HG03571 (cell line): ENCODE data around the gene PPDPF.

Source experiments
- ATAC-seq: cut with Tn5 transposase; IDR thresholded peaks from one replicate; pipeline ENCODE4 v1.9.1; 2021; ENCODE audit not compliant: unreplicated experiment

PPDPF gene

DNA sequence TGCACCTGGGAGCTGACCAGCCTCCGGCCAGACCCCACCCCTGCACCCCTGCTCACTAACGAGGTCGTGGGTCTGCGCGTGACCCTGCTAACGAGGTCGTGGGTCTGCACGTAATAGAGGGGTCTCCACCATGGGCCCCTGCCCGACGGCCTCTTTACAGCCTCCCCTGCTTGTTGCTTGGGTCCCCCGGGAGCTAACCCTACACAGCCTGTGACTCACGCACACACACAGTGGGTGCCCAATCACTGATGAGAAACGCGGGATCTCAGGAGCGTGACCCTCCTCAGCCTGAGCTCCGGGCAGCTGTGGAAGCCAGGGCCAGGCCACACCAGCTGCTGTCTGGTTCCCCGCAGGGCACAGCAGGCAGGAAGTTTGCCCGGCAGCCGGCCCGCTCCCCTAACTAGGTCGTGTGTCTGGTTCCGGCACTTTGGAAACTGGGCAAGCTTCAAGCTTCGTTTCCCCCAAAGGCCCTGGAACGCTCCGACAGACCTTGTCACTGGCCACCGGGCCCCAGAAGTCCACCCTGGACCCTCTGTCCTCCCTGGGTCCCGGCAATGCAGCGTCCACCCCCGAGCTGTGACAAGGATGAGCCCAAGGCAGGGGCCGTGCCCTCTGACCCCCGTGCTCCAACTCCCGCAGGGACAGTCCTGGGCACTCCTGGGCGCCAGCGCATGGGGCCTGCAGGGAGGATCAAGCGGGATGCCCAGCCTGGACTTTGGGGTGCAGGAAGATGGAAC is 15.8 kb downstream of the PPDPF start:
- ATAC-seq = no peak

DNA sequence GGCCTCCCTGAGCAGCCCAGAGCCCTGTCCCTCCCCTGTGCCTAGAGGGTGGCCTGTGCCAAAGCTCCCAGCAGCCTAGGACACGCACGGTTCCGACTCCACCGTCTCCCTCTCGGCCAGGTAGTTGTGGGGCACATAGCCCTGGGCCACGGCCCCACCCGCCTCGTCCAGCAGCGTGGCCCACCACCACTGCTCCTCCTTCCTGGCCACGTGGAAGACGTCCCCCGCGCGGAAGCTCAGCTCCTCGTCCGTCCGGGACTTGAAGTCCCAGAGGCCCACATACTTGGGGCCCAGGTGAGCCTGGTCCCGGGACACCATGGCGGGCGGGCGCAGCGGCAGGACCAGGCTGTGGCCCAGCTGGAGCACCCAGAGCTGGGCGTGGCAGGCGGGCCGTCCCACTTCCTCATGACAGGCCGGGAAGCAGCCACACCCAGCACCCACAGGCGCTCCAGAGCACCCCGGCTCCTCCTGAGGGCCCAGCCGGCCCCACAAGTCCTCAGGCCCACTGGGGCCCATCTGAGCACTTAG is 16.5 kb downstream of the PPDPF start, which contains the start of gene PTK6:
PTK6 (minus strand) TSS at position 380 of the 528 bp plus-strand sequence; CDS start at position 318, 62 bp downstream.
- no peak for ATAC-seq

DNA sequence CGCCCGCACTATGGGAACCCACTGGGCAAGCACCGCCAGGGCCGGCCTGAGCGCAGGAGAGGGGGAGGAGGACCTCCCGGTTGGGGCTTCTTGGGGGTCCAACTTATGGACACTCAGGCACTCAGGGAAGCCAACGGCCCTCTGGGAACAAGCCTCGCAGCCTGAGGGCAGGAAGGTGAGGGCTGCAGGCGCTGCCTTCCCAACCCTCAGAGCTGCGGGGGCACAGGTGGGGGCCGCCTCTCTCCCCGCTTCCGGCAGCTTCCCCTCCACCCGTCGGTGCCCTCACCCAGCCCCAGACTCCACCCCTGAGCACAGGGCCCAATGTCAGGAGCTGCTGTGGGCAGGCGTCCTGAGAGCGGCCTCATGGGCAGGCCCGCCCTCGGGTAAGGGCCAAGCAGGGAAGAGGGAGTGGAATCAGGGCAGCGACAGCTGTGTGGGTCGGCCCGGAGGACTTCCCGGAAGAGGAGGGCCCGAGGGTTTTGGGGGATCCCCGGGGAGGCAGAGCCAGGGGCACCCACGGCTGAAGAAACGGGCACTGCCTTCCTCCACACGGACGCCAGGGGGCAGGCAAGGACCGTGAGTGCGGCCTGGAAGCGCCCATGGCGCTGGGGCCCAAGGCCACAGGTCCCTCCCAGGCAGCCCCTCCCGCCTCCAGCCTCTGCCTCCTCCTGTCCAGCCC is 17.1 kb downstream of the PPDPF start:
- ATAC-seq = peak; percentile 75

DNA sequence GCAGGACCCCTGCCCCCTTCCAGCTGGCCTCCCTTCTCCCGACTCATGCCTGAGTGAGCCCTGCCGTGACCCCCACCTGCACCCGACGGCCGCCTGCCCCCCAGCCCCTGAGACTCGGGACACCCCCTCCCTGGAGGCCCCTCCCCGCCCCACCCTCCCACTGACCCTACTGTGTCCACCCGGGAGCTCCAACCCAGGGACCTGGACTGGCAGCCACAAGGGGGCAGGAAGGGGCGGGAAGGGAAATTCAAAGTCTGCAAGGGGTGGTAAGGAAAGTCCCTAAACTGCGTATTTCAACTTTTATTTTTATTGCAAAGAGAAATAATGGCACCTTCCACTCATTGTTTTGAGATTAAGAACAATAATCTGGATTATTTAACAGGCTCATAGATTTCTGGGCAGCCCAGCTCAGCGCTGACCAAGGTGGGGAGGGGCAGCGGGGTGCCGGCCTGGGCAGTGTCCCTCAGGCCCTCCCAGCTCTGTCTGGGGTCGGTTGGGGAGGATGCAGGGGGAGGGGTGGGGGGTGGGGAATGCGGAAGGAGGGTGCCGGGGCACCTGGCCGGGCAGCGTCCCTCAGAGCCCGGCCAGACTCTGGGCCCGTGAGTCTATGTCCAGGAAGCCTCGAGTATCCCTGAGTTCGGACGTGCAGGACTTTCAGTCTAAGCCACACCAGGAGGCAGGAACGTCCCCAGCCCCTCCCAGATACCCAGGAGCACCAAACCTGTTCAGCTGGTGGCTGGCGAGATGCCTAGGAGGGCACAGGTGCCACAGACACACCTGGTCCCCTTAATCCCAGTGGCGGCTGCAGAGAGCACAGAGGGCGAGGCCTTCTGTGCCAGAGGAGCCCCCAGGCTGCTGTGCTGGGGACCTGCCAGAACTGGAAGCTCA is 17.9 kb downstream of the PPDPF start:
- ATAC-seq = no peak

DNA sequence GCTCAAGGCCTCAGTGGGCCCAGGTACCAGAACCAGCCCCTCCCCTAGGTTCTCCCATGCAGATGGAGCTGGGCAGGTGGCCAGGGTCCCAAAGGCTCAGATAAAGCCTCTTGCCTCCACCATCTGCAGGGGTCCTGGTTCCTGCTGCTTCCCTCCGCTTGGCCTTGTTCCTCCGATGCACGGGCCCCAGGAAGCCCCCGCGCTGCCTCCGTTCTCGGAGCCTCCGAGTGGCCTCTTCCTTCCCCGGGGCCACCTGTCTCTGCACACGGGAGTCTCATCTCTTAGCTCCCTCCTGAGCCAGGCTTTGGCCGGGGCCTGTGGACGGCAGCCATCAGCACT is 18.5 kb downstream of the PPDPF start:
- ATAC-seq = no peak

DNA sequence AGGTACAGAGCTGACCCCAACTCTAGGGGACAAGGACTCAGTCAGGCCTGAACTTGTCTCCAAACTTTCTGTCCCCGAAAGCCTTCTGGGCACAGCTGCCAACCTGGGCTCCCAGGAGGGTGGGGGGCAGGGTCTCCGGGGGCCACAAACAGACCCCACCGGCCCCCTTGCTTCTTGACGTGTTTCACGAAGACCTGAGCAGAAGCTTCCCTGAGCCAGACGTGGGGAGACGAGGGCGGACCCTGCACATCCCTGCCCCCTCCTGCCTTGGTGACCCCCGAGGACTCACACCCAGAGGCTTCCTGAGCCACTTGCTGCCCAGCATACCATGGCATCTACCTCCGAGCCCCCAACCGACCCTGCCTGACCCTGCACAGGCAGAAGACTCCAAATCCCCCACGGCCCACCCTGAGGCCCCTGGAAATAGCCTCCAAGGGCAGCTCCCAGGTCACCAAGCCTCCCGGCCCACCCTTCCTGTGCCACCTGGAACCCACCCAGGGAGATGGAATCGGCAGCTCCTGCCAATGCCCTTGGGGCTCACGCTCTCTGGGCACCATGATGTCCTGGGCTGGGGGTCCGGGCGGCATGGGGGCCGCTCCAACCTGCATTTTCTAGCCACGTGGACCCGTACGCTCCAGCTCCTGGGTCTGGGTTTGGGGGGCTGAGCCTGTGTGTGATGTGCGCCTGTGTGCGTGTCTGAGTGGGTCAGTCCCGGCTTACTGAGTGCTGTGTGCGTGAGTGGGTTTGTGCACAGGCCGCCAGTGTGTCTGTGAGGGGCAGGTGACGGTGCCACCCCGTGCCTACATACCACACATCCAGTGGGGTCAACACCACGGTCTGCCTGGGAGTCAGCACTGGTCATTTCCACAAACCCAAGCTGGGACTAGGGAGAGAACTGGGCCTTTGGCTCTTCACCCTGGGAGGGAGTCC is 19.1 kb downstream of the PPDPF start:
- no peak for ATAC-seq

DNA sequence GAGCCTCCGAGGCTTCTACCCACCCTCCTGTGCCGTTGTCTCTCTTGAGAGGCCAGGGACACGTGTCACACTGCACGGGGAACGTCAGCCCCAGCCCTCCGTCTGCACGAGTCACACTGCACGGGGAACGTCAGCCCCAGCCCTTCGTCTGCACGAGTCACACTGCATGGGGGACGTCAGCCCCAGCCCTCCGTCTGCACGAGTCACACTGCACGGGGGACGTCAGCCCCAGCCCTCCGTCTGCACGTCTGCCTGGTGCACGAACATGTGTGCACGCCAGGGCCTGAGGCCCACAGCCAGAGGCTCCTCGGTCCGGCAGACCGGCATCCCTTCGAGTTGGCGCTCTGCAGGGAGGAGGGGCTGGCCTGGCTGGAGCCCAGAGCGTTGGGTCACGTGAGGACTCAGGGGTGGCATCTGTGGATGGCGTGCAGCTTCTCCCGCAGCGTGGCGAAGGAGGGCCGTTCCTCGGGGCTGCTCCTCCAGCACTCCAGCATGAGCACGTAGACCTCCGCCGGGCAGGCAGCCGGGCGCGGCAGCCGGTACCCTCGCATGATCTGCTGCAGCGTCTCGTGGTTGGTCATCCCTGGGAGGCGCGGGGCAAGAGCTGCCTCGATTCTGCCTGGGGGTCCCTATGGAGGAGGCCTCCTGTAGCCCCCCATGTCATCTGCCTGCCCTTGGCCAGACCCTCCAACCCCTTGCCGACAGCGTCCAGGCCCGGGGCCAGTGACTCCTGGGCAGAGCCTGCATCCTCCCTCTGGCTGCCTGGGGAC is 20.0 kb downstream of the PPDPF start:
- ATAC-seq = no peak

DNA sequence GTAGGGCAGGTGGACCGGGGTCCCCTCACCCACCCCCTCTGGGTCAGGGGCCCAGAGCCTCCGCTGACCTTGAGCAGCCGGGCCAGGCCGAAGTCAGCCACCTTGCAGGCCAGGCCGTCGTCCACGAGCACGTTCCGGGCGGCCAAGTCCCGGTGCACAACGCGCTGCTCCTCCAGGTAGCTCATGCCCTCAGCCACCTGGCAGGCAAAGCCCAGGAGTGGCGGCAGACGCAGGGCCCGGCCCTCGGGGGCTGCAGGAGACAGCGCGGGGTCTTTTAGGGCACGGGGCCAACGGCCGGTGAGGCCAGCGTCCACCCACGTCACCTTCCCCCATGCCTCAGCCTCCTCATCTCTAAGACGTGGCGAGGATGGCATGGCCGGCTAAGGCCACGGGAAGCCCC is 20.8 kb downstream of the PPDPF start:
- ATAC-seq = no peak

DNA sequence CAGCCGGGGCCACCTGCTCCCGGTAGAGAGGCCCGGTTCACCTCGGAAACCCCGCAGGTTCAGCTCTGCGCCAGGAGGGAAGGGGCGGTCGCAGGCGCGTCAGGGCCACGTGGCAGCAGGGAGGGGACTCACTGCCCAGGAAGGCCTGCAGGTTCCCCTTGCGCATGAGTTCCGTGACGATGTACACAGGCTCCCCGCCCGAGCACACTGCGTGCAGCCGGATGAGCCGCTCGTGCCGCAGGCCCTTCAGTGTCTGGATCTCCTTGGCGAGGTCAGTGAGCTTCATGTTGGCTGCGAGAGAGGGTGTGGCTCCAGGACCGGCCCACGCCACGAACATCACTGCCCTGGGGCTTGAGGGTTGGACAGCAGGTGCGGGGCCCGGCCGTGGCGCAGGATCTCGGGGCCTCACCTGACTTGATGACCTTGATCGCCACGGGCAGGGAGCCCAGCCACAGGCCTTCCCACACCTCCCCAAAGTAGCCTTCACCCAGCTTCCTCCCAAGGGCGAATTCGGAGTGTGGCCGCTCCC is 21.5 kb downstream of the PPDPF start:
- ATAC-seq = no peak

DNA sequence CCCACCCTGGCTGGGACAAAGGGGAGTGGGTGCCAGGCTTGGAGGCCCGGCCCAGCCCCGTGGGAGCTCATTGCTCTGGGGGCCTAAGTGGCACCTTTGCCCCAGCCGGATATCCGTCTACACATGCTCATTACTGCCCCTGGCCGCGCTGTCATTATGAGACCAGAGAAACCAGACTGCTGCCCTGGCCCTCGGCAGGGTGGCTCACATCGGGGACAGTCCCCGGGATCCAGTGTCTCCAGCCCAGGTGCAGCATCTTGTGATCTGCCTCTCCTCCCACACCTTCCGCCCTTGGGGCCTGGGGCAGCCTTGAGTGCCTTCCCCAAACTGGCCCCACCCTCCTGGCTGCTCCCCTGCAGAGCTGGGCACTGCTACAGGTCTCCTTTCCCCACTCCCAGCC is 22.1 kb downstream of the PPDPF start:
- no peak for ATAC-seq

DNA sequence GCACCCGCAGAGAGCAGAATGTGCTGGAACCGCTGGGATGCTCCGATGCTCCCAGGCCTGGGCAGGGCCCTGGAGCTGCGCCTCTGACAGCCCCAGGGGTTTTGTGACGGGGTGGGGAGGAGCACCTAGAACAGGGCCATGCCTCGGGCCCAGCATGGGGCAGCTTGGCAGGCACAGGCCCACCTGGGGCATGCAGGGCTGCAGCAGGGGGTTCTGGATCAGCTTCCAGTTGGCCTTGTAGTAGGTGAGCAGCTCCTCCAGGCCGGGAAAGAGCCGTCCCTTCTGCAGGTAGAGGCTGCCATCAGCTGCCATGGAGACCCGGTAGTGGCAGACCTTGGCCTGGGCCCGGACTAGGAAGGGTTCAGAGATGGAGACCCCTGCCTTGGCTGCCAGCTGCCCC is 22.6 kb downstream of the PPDPF start:
- ATAC-seq = no peak

DNA sequence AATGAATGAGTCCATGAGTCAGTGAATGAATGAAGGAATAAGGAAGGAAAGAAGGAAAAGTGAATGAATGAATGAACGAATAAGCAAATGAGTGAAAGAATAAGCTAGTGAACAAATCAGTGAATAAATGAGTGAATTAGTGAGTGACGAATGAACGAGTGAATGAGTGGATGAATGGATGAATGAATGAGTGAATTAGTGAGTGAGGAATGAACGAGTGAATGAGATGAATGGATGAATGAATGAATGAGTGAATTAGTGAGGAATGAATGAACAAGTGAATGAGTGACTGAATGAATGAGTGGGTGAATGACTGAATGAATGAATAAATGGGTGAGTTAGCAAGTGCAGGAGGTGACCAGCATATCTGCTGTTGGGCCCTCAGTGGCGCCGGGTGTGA is 23.2 kb downstream of the PPDPF start:
- no peak for ATAC-seq

DNA sequence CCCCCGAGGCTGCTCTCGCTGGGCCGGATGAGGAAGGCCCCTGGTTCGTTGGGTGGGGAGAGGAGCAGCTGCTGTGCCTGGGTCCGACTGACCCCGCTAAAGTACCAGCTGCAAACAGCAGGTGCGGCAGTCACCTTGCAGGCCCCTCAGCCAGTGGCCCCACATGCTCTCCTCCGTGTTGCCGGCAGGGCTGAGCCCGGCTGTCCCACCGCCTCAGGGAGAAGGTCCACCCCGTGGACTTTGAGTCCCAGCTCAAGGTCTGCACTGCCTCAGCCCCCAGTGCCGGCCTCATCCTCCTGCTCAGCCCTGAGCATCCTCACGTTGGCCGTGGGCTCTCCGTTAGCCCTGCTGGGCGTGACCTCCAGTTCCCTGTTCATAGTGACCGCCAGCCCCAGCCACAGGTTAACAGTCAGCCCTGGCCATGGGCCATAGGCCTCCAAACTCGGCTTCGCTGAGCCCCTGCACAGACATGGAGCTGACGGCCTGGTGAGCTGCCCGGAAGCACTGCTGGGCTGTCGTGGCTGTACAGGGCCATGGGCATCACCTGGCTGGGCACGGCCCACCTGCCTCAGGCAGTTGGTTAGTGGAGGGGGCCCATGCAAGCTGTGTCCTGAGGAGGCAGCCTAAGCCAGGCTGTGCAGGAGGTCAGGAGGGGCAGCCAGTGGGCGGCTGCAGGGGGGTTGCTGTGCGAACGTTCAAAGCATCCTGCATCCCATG is 23.8 kb downstream of the PPDPF start:
- ATAC-seq = no peak

DNA sequence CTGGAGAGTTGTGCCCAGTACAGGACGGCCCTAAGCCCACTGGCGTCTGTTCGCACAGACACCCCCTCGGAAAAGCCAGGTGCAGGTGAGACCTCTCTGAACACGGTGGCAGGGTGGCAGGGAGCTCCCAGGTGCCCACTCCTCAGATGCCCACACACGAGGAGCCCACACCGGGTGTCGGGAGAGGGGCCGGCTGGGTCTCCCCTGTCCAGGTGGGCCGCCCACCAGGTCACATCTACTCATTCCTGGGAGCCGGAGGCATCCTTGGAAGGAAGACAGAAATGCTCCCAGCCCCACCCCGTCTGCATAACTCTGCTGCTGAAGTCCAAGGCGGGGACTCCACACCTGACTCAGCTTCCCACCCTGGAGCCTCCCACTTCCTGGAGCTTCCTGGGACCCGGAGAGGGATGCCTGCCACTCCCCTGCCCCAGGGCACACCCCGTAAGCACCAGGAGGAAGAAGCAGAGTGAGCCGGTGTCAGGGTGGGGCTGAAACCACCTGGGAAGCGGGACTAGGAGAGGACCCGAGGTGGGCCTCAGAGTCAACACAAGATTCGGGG is 24.5 kb downstream of the PPDPF start:
- ATAC-seq = no peak

DNA sequence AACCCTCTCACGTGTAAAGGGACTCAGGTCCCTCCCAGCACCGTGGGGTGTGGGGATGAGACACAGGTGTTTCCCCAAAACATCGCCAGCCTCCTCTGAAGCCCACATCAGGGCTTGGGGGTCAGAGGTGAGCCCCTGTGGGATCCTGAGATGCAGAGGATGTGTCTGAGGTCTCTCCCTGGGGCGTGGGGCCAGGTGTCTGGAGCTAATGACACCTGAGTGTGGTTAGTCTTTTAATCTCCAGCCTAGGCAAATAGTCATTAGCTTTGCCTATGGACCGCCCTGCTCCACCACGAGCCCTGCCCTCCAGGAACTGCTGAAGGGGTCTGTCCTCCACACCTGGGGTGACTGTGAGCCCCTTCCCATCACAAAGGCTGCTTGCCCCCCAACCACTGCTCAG is 25.2 kb downstream of the PPDPF start:
- ATAC-seq = no peak

DNA sequence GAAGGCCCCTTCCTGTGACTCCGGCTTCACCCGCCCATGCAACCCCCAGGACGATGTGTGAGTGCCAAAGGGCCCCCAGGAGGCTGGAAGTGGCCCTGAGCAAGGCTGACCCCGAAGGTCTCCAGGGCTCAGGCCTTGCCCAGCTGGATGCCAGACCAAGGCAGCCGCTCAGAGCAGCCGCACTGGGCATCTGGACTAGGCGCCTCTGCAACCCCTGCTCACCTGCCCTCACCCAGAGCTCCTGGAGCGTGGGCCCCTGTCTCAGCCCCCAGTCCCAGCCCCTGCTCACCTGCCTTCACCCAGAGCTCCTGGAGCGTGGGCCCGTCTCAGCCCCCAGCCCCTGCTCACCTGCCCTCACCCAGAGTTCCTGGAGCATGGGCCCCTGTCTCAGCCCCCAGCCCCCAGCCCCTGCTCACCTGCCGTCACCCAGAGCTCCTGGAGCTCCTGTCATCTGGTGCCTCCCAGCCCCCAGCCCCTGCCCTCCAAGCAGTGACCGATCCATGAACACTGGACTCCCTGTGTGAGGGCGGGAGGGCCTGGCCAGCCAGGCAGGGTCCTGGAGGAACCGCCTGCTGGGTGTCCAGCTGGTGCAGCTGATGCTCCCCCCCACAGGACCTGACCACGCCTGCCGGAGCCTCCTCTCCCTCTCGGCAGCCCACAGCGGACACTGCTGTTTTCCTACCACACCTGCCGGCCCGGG is 25.8 kb downstream of the PPDPF start:
- no peak for ATAC-seq

DNA sequence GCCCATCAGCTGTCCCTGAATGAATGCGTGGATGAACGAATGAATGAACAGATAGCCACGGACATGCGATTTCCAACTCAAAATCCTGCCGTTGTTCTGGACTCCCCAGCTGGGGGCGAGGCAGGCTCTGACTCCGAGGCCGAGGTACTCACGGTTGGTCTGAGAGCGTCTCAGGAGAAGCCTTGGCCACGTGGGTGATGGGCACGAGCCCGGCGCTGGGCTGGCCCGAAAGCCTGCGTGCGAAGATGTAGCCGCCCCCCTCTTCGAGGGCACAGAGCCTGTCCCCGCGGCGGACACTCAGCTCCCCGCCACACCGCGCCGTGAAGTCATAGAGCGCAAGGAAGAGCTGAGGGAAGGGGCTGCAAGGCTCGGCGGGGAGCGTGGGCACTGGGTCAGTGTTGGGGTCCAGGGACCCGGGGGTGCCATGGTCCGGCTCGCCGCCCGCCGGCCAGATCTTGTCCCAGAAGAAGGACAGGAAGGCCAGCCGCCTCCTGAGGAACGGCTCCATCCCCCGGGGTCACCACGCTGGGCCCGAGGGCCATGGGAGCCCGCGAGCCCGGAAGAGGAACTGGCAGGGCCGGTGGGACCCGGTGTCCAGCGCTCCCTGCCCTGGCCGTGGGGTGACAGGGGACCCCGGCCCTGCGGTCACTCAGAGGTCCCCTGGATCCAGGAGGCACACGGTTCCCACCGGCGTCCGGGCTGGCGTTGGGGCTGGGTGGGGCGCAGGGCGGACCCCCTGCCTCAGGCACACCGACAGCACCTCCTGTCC is 26.6 kb downstream of the PPDPF start:
- ATAC-seq = no peak
